HepG2 (cell line): ENCODE measurements around the gene LRFN2. TPM values are rescaled to one million over a fixed set of nuclear protein-coding genes. Genes with fewer than 3 reads are reported as not detected.

Source experiments
- ATAC-seq: fragments of 200-7000 bp; cut with Tn5 transposase; 3 replicates; pipeline ENCODE4 v1.9.1; 2020; ENCODE audit warnings: mild to moderate bottlenecking, moderate library complexity
- BruUV-seq: library from RNA; stranded (reverse); fragments of 400-500 nt; replicated peaks from 2 replicates; lab custom pipeline; 2021; lab: Mats Ljungman, UMichigan
- CTCF ChIA-PET: fragments of 300-600 bp; formaldehyde crosslinking; extraction: SDS; loops from one replicate; lab custom pipeline; 2021; ENCODE audit warnings: low total read pairs, inconsistent platforms, low intra/inter-chr PET ratio; lab: Yijun Ruan, JAX
- POLR2A ChIA-PET: fragments of 350-600 bp; sonication (Branson Sonifier 250); formaldehyde crosslinking; loops from one replicate; lab custom pipeline; 2020; ENCODE audit warnings: antibody characterized with exemption, inconsistent platforms; lab: Yijun Ruan, JAX
- DNase-seq: peaks from one replicate; pipeline ENCODE4 v3.0.0-alpha.2; 2015; ENCODE audit warnings: low spot score
- FAIRE-seq: peaks from 3 replicates; lab custom pipeline; 2011; peaks lifted over from hg19 to GRCh38; lab: Jason Lieb, UNC
- H2AFZ ChIP-seq: one replicate; pipeline ENCODE4 v1.6.1; 2011; ENCODE audit warnings: low read length, inconsistent platforms
- H3K27ac ChIP-seq: fragments of 300-600 bp; 3 replicates; pipeline ENCODE4 v1.8.0; 2011; ENCODE audit warnings: mixed run types, mild to moderate bottlenecking, mixed read lengths, low read length, inconsistent platforms; ENCODE audit not compliant: insufficient read depth; ENCODE audit errors: extremely low read length
- H3K27me3 ChIP-seq, 2 experiments: fragments of 200-600 bp in 1 of 2; 2 replicates in 1 of 2; 3 replicates in 1 of 2; pipeline versions ENCODE4 v1.6.0 to v1.8.0; 2011; ENCODE audit warnings: low read length in 2 of 2, mild to moderate bottlenecking in 2 of 2, moderate library complexity in 2 of 2, inconsistent platforms in 1 of 2; ENCODE audit not compliant: insufficient read depth in 2 of 2, control insufficient read depth in 1 of 2
- H3K36me3 ChIP-seq, 2 experiments: fragments of 200-600 bp in 1 of 2; replicated peaks in 1 of 2; 2 replicates in 1 of 2; 3 replicates in 1 of 2; pipeline versions ENCODE4 v1.5.1 to v1.8.0; 2011; ENCODE audit warnings: low read length in 2 of 2, inconsistent platforms in 1 of 2; ENCODE audit not compliant: insufficient read depth in 2 of 2, control insufficient read depth in 1 of 2
- H3K4me1 ChIP-seq: 2 replicates; pipeline ENCODE4 v1.5.1; 2012; ENCODE audit warnings: low read length, inconsistent platforms; ENCODE audit not compliant: insufficient read depth
- H3K4me2 ChIP-seq: 2 replicates; pipeline ENCODE4 v1.6.0; 2011; ENCODE audit warnings: low read depth, low read length, inconsistent platforms
- H3K4me3 ChIP-seq, 3 experiments: fragments of 200-600 bp in 1 of 3; sonication (generic), shearing (Covaris generic) in 1 of 3; replicated peaks in 1 of 3; 2 replicates each; pipeline ENCODE4 v1.5.1; 2011 to 2016; ENCODE audit warnings: low read length in 3 of 3, inconsistent platforms in 2 of 3, low read depth in 2 of 3, mild to moderate bottlenecking in 2 of 3, control low read depth in 1 of 3, mixed read lengths in 1 of 3; ENCODE audit not compliant: insufficient read depth in 1 of 3
- H3K79me2 ChIP-seq: one replicate; pipeline ENCODE4 v1.6.1; 2011; ENCODE audit warnings: low read length, inconsistent platforms; ENCODE audit not compliant: insufficient read depth
- H3K9ac ChIP-seq: 2 replicates; pipeline ENCODE4 v1.6.0; 2011; ENCODE audit warnings: mild to moderate bottlenecking, low read depth, low read length, inconsistent platforms; ENCODE audit not compliant: insufficient read depth
- H3K9me3 ChIP-seq: 2 replicates; pipeline ENCODE4 v1.5.1; 2012; ENCODE audit warnings: mild to moderate bottlenecking, low read length
- H4K20me1 ChIP-seq: 2 replicates; pipeline ENCODE4 v1.6.0; 2011; ENCODE audit warnings: inconsistent platforms, mild to moderate bottlenecking, low read length, moderate library complexity; ENCODE audit not compliant: insufficient read depth
- MNT ChIP-seq: fragments of 450-650 bp; IDR thresholded peaks from 2 replicates; pipeline ENCODE4 v1.6.1; 2016
- ONECUT2 ChIP-seq: sonication (generic); formaldehyde crosslinking; IDR thresholded peaks from 2 replicates; pipeline ENCODE4 v1.4.0; 2020; ENCODE audit warnings: missing genetic modification reagents
- ZFP36L1 ChIP-seq: sonication (generic); formaldehyde crosslinking; IDR thresholded peaks from 2 replicates; pipeline ENCODE4 v1.8.0; 2022; ENCODE audit warnings: mild to moderate bottlenecking, missing genetic modification reagents, moderate library complexity
- ZNF329 ChIP-seq: sonication (generic); formaldehyde crosslinking; IDR thresholded peaks from 2 replicates; pipeline ENCODE4 v1.9.0; 2021; ENCODE audit warnings: low read depth, mild to moderate bottlenecking, missing genetic modification reagents
- ZNF367 ChIP-seq: sonication (generic); formaldehyde crosslinking; IDR thresholded peaks from 2 replicates; pipeline ENCODE4 v1.4.0; 2020; ENCODE audit warnings: missing genetic modification reagents, borderline replicate concordance
- ZNF83 ChIP-seq: sonication (generic); formaldehyde crosslinking; IDR thresholded peaks from 2 replicates; pipeline ENCODE4 v1.4.0; 2020; ENCODE audit warnings: missing genetic modification reagents, mild to moderate bottlenecking, borderline replicate concordance
- WGBS: methylation state at CpG from one replicate; pipeline ENCODE4 v1.1.6; 2017; ENCODE audit warnings: low lambda C conversion rate; 5-methylcytosine and 5-hydroxymethylcytosine counted together
- in situ Hi-C: cut with HindIII; loops from 2 replicates; pipeline ENCODE4 v1.10.0; 2017; ENCODE audit warnings: low pct_unique_long_range_greater_than_20kb; ENCODE audit not compliant: extremely low pct_ligation_motif_present
- intact Hi-C: fragments of 100-400 bp; cut with micrococcal nuclease; formaldehyde crosslinking; loops from one replicate; pipeline ENCODE4 v1.10.0; 2022; ENCODE audit not compliant: unreplicated experiment
- polyA plus RNA-seq, 8 experiments: library from polyadenylated mRNA; depleted of rRNA in 3 of 8; stranded (reverse) in 7 of 8; unstranded in 1 of 8; fragments of >200 nt; fragmentation: Illumina TruSeq in 4 of 8; extraction: Trizol in 4 of 8; gene quantifications; 2 replicates each; pipeline versions ENCODE4 v1.2.1 to v1.2.3, GENCODE V29; 2011 to 2016; ENCODE audit warnings: low read depth in 4 of 8, missing spikeins in 1 of 8, mixed read lengths in 1 of 8; ENCODE audit not compliant: insufficient read depth in 1 of 8
- total RNA-seq, 5 experiments: library from RNA; depleted of rRNA; stranded (reverse); fragments of >200 nt; fragmentation: Illumina TruSeq; extraction: Trizol; gene quantifications; 2 replicates each; pipeline ENCODE4 v1.2.3, GENCODE V29; 2016; ENCODE audit warnings: low read depth in 1 of 5

LRFN2 gene
- total and polyA plus RNA-seq, 2 of the 13 experiments (the other 11 are each of a cell fraction or from before 2014, with no cell fraction given), result not detected

GRCh38 chr6:40627316-40627715 is 40.2 kb upstream of the LRFN2 start:
- no TSS peak for BruUV-seq
- WGBS, result 0% methylated on average over 1 of the region's 3 CpGs
- Histone ChIP-seq H3K4me1 (no peaks in the 10 kb centered on the region), H3K9ac (no peak overlapping the region), H3K4me2 (no peak overlapping the region), H3K27me3 (peaks cover 2 to 16% of the 10 kb centered on the region in 2 experiments; a peak in 2 of 5 replicates), H3K4me3 (no peak overlapping the region), H3K79me2 (no peaks in the 10 kb centered on the region), H2AFZ (no peak overlapping the region), H4K20me1 (no peaks in the 10 kb centered on the region), H3K9me3 (no peaks in the 10 kb centered on the region)
- ChIA-PET CTCF (no interaction called here), POLR2A (no interaction called here)
- in situ Hi-C loops, result no loop called here
- ATAC-seq (no peak), DNase-seq (no peak)
- intact Hi-C loops, result no loop called here
- TF ChIP-seq ZNF367 (CRISPR knock-in tag) (no peak), ONECUT2 (CRISPR knock-in tag) (no peak), ZNF83 (CRISPR knock-in tag) (no peak), ZNF329 (CRISPR knock-in tag) (no peak)
- TF ChIP-seq, all 625 proteins: peak for 0
- no peak for FAIRE-seq
- Histone ChIP-seq H3K36me3 (no peaks in the 10 kb centered on the region), H3K27ac (no peak overlapping the region)

GRCh38 chr6:40626886-40627285 is 39.7 kb upstream of the LRFN2 start:
- Histone ChIP-seq H3K4me2 (no peak overlapping the region), H3K79me2 (no peaks in the 10 kb centered on the region), H3K27ac (no peak overlapping the region), H3K36me3 (no peaks in the 10 kb centered on the region), H3K9me3 (no peaks in the 10 kb centered on the region), H3K27me3 (peaks cover 2 to 16% of the 10 kb centered on the region in 2 experiments; a peak in 2 of 5 replicates), H3K4me1 (no peaks in the 10 kb centered on the region), H3K9ac (no peak overlapping the region)
- POLR2A ChIA-PET, result no interaction called here
- no TSS peak for BruUV-seq
- no peak for ATAC-seq
- TF ChIP-seq ZFP36L1 (CRISPR knock-in tag) (no peak), MNT (peak; percentile 83)
- TF ChIP-seq, all 625 proteins: peak for 1
- WGBS, result 27% methylated on average over 4 of the region's 4 CpGs
- intact Hi-C loops (no loop called here), in situ Hi-C loops (no loop called here)
- no peak overlapping the region for H3K4me3 ChIP-seq
- DNase-seq, result no peak
- H2AFZ ChIP-seq, result no peak overlapping the region
- CTCF ChIA-PET, result no interaction called here
- no peaks in the 10 kb centered on the region for H4K20me1 ChIP-seq
- no peak for FAIRE-seq
